Body of pancreas (tissue), 4 donors: Measurements from ENCODE around the gene HS3ST6. TPM values are rescaled to one million over a fixed set of nuclear protein-coding genes. Genes with fewer than 3 reads are reported as not detected.
"Not testable (repeated sequence)": the region's sequence is repeated elsewhere in the genome, so short reads cannot be mapped to it uniquely, and the experiment has no call there.

Experiments
- ATAC-seq: fragments of 150-250 bp; one replicate; pipeline ENCODE4 v1.9.1; 2016
- DNase-seq, 4 donors: peaks; one replicate each; pipeline ENCODE4 v3.0.0-alpha.2; 2019
- H3K27ac ChIP-seq, 4 donors: fragments of 200-600 bp; sonication (generic); 1 replicate in 3 of 4; 2 replicates in 1 of 4; pipeline versions ENCODE4 v1.5.1 to v1.6.1; 2016 to 2019; ENCODE audit warnings: mild to moderate bottlenecking in 1 of 4, mixed read lengths in 1 of 4, moderate library complexity in 1 of 4
- H3K27me3 ChIP-seq, 2 donors: fragments of 200-600 bp; sonication (generic); one replicate each; pipeline ENCODE4 v1.6.0; 2016; ENCODE audit warnings: mild to moderate bottlenecking in 1 of 2
- H3K36me3 ChIP-seq, 2 donors: fragments of 200-600 bp; sonication (generic); replicated peaks in 1 of 2; 2 replicates each; pipeline ENCODE4 v1.5.1; 2016; ENCODE audit warnings: low read depth in 2 of 2; ENCODE audit not compliant: insufficient read depth in 1 of 2
- H3K4me1 ChIP-seq: fragments of 200-600 bp; sonication (generic); one replicate; pipeline ENCODE4 v1.6.0; 2016
- H3K4me3 ChIP-seq, 2 donors: fragments of 200-600 bp; sonication (generic); 1 replicate in 1 of 2; 2 replicates in 1 of 2; pipeline ENCODE4 v1.5.1; 2016 to 2019
- H3K9me3 ChIP-seq, 3 donors: fragments of 200-600 bp; sonication (generic); 1 replicate in 2 of 3; 2 replicates in 1 of 3; pipeline ENCODE4 v1.5.1; 2016
- CTCF ChIP-seq, 7 experiments: fragments of 450-650 bp in 4 of 7; fragments of 200-600 bp in 3 of 7; sonication (generic) in 3 of 7; IDR thresholded peaks; one replicate each; pipeline ENCODE4 v1.5.1; 2016 to 2019; ENCODE audit warnings: antibody characterized with exemption in 7 of 7
- POLR2A ChIP-seq, 3 donors: fragments of 450-650 bp; IDR thresholded peaks; one replicate each; pipeline ENCODE4 v1.6.1; 2016; ENCODE audit warnings: antibody characterized with exemption in 3 of 3, mild to moderate bottlenecking in 2 of 3
- WGBS, 2 donors: methylation state at CpG; one replicate each; pipeline ENCODE4 v1.1.5; 2017; 5-methylcytosine and 5-hydroxymethylcytosine counted together
- intact Hi-C: fragments of 100-400 bp; cut with DNase I; formaldehyde crosslinking; loops from one replicate; pipeline ENCODE4 v1.15.1; 2023
- total RNA-seq, 2 donors: library from RNA; depleted of rRNA; stranded (reverse); fragments of >200 nt; gene quantifications; one replicate each; pipeline ENCODE4 v1.1.0, GENCODE V29; 2016

HS3ST6 gene
- total RNA-seq, 2 donors from 2014 or later = not detected

GRCh38 chr16:1887711-1888354 lies 30.4 kb downstream of the HS3ST6 start:
- Histone ChIP-seq H3K9me3 (no peaks in the 10 kb centered on the region), H3K27me3 (peaks cover 0 to 10% of the 10 kb centered on the region in 2 donors), H3K4me1 (no peaks in the 10 kb centered on the region), H3K4me3 (no peak overlapping the region), H3K36me3 (no peaks in the 10 kb centered on the region), H3K27ac (no peak overlapping the region)
- intact Hi-C loops = no loop called here
- no peak for DNase-seq
- WGBS, 2 donors = 77 to 80% methylated on average over 14 of the region's 14 CpGs
- TF ChIP-seq POLR2A (IDR thresholded peaks at IDR 0.05) = no peak
- no peak for TF ChIP-seq CTCF (IDR thresholded peaks at IDR 0.05)
- no peak for ATAC-seq

- 81 to 82% methylated on average over 5 of the region's 5 CpGs for WGBS, 2 donors
- Histone ChIP-seq H3K36me3 (no peaks in the 10 kb centered on the region), H3K4me1 (no peaks in the 10 kb centered on the region), H3K27ac (no peak overlapping the region), H3K4me3 (no peak overlapping the region), H3K9me3 (no peaks in the 10 kb centered on the region), H3K27me3 (peaks cover 0 to 5% of the 10 kb centered on the region in 2 donors)
- intact Hi-C loops = no loop called here
- TF ChIP-seq CTCF (IDR thresholded peaks at IDR 0.05) (no peak), POLR2A (IDR thresholded peaks at IDR 0.05) (no peak)
- DNase-seq = no peak
- ATAC-seq = no peak
Measured at GRCh38 chr16:1884889-1885288, 33.3 kb downstream of the HS3ST6 start.

GRCh38 chr16:1884155-1884760 lies 34.0 kb downstream of the HS3ST6 start:
- Histone ChIP-seq H3K4me1 (no peaks in the 10 kb centered on the region), H3K27me3 (peaks cover 0 to 2% of the 10 kb centered on the region in 2 donors)
- peak; percentile 24 to 49 (median 38) for DNase-seq

GRCh38 chr16:1881172-1881571 lies 37.0 kb downstream of the HS3ST6 start:
- H3K4me3 ChIP-seq, H3K27ac ChIP-seq, intact Hi-C loops, H3K4me1 ChIP-seq, DNase-seq, H3K36me3 ChIP-seq, H3K9me3 ChIP-seq, ATAC-seq, H3K27me3 ChIP-seq: not testable (repeated sequence)
- WGBS, 2 donors = 80 to 86% methylated on average over 6 to 9 of the region's 9 CpGs

More at GRCh38 chr16:1884155-1884760, 34.0 kb downstream of the HS3ST6 start:
- no peaks in the 10 kb centered on the region for H3K36me3 ChIP-seq
- H3K4me3 ChIP-seq = no peak overlapping the region
- TF ChIP-seq CTCF (IDR thresholded peaks at IDR 0.05) (peak in 4 of 7 experiments; percentile 42 to 54 (median 47)), POLR2A (IDR thresholded peaks at IDR 0.05) (no peak)
- ATAC-seq = peak; percentile 74
- H3K9me3 ChIP-seq = no peaks in the 10 kb centered on the region
- no peak overlapping the region for H3K27ac ChIP-seq
- intact Hi-C loops = no loop called here
- 30 to 33% methylated on average over 13 of the region's 13 CpGs for WGBS, 2 donors

GRCh38 chr16:1879477-1879876 lies 38.7 kb downstream of the HS3ST6 start:
- intact Hi-C loops = no loop called here
- ATAC-seq (no peak), DNase-seq (no peak)
- Histone ChIP-seq H3K4me3 (no peak overlapping the region), H3K27me3 (no peaks in the 10 kb centered on the region), H3K9me3 (no peaks in the 10 kb centered on the region), H3K36me3 (no peaks in the 10 kb centered on the region), H3K27ac (no peak overlapping the region), H3K4me1 (no peaks in the 10 kb centered on the region)
- WGBS, 2 donors = 39 to 48% methylated on average over 2 of the region's 2 CpGs
- TF ChIP-seq POLR2A (IDR thresholded peaks at IDR 0.05) = no peak
- no peak for TF ChIP-seq CTCF (IDR thresholded peaks at IDR 0.05)
